GM18520 (cell line): ENCODE results near the gene AQP10.
A peak's percentile ranks its signal among the peaks of the same experiment; 100 is the strongest.
"Not testable (repeated sequence)": the region's sequence is repeated elsewhere in the genome, so short reads cannot be mapped to it uniquely, and the experiment has no call there.

Experiments
- ATAC-seq: cut with Tn5 transposase; IDR thresholded peaks from one replicate; pipeline ENCODE4 v1.9.1; 2021; ENCODE audit not compliant: unreplicated experiment

Gene AQP10, protein sequence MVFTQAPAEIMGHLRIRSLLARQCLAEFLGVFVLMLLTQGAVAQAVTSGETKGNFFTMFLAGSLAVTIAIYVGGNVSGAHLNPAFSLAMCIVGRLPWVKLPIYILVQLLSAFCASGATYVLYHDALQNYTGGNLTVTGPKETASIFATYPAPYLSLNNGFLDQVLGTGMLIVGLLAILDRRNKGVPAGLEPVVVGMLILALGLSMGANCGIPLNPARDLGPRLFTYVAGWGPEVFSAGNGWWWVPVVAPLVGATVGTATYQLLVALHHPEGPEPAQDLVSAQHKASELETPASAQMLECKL

DNA sequence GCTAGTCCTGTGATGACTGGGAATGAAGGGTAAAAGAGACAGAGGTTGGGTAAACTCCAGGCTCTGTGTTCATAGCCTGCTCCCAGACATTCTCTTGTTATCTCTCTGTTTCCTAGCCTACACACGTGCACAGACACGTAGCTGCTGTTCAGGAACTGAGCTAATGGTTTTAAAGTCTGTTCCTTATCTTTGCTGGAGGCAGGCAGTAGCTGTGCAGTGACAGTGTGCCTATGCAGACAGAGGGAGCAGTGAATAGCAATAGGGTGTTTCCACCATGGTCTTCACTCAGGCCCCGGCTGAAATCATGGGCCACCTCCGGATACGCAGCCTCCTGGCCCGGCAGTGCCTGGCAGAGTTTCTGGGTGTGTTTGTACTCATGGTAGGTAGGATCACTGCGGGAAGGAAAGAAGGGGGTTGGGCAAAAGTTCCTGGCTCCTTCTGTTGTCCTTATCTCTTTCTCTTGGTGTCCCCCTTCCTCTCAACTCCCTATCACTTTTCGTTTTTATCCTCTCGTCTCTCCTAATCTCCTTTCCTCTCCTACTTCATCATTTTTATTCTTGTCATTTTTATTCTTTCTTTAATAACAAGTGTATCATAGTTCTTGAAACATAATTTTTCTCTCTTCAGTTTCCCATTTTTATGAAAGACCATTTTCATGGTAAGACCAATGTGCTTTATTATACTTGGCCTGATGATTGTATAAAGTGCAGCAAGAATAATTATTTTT lies at the start of gene AQP10:
AQP10 (plus strand) TSS at position 212 of the 727 bp plus-strand sequence; CDS start at position 275, 63 bp downstream.
- no peak for ATAC-seq

DNA sequence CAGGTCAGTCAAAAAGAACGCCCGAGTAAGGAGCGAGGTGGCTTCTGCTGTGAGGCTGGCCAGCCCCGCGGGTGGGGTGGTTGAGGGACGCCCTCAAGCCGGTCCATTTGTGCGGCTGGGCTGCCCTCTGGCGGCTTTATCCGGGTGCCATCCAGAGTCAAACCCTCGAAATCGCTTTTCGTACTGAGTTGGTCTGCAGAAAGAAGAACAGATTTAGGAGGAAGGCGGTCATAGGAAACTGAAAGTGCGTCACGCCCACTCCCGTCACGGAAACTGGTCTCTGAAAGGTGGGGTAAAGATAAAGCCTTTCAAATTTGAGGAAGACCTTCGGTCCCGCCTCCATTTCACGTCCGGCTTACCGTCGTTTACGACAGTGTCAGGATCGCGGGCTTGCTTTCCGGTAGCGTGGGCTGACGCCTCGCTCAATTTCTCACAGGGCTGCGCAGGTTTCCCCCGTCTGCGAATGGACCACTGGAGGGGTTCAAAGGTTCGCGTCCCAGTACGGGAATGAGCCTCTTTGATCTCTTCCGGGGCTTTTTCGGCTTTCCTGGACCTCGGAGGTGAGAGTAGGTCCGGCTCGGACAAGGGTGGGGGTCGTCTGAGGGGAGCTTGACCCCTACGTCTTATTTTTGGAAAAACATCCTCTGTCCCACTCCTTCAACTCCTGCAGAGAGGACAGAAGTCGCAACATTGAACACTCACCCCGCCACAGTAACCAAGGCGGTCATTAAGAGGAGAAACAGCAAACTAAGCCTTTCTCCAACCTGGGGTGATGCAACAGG lies 48.5 kb upstream of the AQP10 start, which contains the start of gene HAX1:
HAX1 (plus strand) TSS at position 413 of the 782 bp plus-strand sequence; CDS start at position 508, 95 bp downstream.
- ATAC-seq: peak; percentile 91

DNA sequence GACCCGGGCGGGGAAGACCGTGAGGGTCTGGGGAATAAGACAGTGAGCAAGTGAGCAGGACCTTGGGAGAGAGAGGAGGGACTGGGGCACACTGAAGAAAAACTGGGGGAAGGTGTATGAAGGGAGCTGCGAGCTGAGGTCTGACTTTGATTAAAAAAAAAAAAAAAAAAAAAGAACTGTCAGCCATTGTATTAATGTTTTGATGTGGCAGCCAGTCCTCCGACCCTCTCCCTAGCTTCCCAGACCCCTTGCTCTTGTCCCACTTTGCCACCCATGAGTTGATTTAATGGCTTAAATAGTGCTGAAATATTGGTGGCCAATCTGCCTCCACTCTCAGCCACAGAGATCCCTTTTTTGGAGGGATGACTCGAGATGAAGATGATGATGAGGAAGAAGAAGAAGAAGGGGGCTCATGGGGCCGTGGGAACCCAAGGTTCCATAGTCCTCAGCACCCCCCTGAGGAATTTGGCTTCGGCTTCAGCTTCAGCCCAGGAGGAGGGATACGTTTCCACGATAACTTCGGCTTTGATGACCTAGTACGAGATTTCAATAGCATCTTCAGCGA lies 47.8 kb upstream of the AQP10 start:
- ATAC-seq: no peak

DNA sequence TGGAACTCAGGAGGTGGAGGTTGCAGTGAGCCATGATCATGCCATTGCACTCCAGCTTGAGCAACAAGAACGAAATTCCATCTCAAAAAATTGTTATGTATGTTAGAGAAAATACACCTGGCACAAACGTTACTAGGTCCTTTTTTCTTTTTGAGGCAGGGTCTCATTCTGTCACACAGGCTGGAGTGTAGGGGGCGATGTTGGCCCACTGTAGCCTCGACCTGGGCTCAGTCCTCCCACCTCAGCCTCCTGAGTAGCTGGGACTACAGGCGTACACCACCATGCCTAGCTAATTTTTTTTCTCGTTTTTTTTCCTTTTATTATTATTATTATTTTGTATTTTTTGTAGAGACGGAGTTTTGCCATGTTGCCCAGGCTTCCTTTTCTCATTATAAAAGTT lies 44.1 kb upstream of the AQP10 start:
- no peak for ATAC-seq

DNA sequence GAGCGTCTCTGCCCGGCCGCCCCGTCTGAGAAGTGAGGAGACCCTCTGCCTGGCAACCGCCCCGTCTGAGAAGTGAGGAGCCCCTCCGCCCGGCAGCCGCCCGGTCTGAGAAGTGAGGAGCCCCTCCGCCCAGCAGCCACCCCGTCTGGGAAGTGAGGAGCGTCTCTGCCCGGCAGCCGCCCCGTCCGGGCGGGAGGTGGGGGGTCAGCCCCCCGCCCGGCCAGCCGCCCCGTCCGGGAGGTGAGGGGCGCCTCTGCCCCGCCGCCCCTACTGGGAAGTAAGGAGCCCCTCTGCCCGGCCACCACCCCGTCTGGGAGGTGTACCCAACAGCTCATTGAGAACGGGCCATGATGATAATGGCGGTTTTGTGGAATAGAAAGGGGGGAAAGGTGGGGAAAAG lies 33.3 kb upstream of the AQP10 start:
- ATAC-seq: not testable (repeated sequence)

DNA sequence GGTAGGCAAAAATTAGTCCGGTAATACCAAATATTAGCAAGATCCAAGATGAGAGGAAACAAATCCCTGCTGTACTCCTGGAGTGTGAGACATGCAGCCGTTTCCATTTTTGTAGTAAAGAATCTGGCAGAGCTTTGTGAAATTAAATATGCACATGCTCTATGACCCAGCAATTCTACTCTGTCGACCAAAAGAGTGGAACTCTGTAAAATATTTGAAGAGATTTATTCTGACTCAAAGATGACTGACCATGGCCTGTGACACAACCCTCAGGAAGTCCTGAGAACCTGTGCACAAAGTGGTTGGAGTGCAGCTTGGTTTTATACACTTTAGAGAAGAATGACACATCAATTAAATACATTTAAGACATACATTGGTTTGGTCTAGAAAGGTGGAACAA lies 32.2 kb upstream of the AQP10 start:
- ATAC-seq: no peak

DNA sequence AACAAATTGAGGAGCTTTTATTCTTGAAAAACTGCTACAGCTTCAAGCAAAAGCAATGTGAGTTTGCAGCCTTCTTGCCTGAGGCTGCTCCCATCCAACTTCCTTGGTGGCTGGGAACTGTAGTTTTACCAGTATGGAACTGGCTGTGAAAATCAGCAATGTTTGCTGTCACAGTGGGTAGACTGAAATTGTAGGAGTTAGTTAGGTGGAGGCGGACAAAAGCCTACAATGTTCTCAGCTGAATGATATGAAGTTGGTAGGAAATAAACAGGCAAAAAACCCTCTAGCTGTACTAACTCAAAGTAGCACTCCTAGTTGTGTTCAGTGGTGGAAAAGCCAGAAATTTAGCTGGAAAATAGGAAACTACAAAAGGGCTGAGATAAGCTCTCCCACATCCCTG lies 30.0 kb upstream of the AQP10 start:
- no peak for ATAC-seq

DNA sequence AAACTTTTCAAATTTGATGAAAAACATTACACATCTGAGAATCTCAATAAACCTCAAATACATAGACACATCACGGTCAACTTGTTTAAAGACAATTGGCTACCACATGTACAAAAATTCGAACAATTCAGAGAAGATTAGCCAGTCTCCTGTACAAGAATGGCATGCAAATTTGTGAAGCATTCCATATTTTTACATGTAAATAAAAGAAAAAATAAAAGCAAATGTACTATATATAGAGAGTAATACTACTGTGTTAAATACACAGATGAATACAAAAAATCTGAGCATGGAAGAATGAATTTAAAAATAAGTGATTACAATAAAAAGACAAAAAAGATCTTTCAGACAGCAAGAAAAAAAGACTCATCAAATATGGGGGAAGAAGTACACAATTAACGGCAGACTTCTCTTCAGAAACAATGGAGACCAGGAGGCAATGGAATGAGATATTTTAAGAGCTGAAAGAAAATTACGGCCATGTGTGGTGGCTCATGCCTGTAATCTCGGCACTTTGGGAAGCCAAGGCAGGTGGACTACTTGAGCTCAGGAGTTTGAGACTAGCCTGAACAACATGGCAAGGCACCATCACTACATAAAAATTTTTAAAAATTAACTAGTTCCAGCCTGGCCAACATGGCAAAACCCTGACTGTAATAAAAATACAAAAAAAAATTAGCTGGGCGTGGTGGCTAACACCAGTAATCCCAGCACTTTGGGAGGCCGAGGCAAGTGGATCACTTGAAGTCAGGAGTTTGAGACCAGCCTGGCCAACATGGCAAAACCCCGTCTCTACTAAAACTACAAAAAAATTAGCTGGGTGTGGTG lies 25.3 kb upstream of the AQP10 start:
- ATAC-seq: no peak

DNA sequence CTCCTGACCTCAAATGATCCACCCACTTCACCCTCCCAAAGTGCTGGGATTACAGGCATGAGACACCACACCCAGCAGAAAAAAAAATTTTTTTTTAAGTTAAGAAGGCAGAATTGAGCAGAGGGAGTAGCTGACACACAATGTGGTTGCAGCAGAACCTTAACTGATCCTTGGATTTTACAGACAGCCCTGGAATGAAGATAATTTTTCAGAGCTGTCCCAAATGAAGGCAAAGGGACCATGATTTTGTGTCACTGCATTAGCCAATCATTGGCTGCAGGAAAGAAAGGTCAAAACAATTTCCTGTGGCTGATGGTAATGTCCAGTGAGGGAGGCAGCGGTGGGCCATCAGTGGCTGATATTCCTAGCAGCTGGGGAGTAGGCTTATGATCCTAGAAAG lies 19.3 kb upstream of the AQP10 start:
- ATAC-seq: no peak

DNA sequence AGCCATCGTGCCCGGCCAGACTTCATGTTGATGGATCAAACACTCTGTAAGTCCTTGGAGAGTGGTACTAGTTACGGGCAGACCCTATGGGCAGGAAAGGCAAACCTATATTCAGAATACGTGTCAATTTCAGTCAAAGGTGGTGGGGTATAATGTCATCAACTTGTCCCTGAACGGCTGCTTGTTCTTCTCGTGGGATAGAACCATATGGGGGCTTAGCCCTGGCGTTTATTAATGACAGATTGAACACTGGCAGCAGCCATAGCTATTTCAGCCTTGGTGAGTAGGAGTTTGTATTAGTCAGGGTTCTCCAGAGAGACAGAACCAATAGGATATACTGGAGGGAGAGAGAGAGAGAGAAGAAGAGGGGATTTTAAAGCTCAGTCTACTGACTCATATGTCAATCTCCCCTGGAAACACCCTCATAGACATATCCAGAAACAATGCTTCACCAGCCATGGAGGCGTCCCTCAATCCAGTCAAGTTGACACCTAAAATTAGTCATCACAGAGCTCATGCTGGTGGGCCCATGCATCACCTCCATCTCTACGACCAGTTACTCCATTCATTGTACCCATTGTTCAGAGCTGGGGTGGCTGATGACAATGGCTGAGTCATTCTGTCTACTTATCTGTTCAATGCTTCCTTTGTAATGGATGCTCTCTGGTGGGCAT lies 16.1 kb upstream of the AQP10 start:
- ATAC-seq: peak; percentile 55

DNA sequence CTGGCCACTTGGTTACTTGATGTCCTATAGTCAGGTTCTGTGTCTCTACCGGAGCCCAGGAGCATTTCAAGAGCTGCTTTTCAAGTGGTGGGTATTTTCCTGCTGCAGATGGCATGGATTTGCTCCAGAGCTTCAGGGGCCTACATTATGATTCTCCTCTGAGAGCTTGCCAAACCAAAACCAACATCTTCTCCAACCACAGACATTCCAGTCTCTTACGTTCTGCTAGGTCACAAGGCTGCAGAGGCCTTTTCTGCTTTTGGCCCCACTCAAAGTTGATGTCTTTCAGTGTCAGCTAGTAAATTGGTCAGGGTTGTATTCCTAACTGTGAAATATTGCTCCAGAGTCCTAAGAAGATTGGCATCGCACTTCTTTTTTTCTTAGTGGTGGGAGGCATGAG lies 14.7 kb upstream of the AQP10 start:
- ATAC-seq: no peak

DNA sequence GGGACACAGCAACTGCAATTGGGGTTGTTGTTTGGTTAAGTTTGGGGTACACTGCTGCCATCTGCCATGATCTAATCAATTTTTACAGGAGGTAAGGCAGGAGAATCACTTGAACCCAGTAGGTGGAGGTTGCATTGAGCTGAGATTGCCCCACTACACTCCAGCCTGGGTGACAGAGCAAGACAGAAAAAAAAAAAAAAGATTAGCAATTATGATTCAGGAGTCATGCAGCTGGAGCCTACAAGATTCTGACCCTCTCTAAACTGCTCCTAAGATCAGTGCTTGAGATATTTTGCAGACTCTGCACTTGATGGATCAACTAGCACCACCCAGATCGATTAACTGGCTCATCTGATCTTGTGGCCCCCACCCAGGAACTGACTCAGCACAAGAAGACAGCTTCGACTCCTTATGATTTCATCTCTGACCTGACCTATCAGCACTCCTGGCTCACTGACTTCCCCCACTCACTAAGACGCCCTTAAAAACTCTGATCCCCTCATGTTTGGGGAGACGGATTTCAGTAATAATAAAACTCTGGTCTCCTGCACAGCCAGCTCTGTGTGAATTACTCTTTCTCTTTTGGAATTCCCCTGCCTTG lies 13.1 kb upstream of the AQP10 start:
- ATAC-seq: not testable (repeated sequence)

DNA sequence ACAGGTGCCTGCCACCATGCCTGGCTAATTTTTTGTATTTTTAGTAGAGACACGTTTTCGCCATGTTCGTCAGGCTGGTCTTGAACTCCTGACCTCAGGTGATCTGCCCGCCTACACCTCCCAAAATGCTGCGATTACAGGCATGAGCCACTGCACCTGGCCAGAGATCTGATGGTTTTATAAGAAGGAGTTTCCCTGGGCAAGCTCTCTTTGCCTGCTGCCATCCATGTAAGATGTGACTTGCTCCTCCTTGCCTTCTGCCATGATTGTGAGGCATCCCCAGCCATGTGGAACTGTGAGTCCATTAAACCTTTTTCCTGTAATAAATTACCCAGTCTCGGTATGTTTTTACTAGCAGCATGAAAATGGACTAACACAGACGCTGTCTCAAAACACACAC lies 11.8 kb upstream of the AQP10 start:
- ATAC-seq: not testable (repeated sequence)

DNA sequence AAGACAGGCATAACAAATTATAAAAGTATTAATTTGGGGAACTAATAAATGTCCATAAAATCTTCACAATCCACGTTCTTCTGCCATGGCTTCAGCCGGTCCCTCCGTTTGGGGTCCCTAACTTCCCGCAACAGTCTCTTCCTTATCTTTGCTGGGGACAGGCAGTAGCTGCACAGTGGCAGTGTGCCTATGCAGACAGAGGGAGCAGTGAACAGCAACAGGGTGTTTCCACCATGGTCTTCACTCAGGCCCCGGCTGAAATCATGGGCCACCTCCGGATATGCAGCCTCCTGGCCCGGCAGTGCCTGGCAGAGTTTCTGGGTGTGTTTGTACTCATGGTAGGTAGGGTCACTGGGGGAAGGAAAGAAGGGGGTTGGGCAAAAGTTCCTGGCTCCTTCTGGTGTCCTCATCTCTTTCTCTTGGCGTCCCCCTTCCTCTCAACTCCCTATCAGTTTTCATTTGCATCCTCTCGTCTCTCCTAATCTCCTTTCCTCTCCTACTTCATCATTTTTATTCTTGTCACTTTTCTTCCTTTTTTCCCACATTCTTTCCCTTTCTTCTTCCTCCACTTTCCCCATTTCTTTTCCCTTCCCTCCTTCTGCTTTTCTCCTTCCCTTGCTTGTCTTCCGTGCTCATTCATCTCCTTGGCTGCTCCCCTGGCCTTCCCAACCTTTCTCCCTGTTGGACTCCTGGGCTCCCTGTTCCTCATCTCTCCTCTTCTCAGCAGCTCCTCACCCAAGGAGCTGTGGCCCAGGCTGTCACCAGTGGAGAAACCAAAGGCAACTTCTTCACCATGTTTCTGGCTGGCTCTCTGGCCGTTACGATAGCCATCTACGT lies 8.4 kb upstream of the AQP10 start:
- ATAC-seq: not testable (repeated sequence)

DNA sequence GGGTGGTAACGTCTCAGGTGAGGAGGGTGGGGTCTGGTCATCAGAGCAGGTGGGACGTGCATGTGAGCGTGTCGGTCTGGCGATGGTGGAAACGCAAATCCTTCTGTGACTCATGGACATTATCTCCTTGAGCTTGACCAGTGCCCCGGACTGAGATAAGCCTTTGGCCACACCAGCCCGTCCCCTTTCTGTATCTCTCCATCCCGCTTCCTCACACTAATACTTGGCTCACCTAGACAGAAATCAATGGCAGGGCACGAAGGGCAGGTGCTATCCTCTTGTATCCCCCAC lies 7.9 kb upstream of the AQP10 start:
- no peak for ATAC-seq

DNA sequence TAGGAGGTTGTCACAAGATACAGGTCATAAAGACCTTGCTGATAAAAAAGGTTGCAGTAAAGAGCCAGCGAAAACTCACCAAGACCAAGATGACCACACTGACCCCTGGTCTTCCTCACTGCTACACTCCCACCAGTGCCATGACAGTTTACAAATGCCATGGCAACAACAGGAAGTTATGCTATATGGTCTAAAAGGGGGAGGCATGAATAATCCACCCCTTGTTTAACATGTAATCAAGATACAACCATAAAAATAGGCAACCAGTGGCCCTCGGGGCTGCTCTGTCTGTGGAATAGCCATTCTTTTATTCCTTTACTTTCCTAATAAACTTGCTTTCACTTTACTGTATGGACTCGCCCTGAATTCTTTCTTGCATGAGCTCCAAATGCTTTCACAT lies 6.7 kb upstream of the AQP10 start:
- ATAC-seq: not testable (repeated sequence)

DNA sequence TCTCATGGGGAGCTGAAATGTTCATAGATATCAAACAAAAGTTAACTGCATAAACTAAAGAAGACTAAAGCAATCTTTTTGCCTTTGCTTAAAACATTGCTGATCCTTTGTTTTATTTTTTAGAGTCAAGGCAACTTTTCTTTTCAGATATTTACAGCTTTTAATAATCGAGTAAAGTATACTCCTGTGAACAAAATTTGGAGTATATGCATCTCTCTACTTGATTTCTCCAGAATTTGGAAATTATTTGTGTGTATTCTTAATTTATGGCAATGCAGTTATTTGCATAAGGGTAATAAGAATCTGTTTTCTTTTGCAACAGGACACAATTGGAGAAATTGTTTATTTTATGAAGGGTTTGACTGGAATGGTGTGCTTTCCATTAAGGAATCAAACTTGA lies 4.2 kb upstream of the AQP10 start:
- no peak for ATAC-seq

DNA sequence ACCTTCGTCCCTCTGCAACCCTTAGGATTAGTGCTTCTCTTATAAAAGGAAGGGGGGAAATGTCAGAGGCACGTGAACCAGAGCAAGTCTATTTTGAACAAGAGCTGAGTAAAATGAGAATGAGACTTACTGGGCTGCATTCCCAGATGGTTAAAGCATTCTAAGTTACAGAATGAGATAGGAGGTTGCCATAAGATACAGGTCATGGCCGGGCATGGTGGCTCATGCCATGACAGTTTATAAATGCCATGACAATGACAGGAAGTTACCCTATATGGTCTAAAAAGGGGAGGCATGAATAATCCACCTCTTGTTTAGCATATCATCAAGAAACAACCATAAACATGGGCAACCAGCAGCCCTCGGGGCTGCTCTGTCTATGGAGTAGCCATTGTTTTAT lies 2.5 kb upstream of the AQP10 start:
- no peak for ATAC-seq

DNA sequence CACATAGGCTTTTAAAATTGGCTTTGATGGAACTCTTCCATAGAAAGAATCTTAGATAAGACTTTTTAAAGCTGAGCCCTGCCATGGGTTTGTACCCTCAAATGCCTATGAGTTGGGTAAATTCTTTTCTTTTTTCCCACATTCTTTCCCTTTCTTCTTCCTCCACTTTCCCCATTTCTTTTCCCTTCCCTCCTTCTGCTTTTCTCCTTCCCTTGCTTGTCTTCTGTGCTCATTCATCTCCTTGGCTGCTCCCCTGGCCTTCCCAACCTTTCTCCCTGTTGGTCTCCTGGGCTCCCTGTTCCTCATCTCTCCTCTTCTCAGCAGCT lies 679 bp downstream of the AQP10 start:
- not testable (repeated sequence) for ATAC-seq
